ENCODE measurements around the gene GNAT3.

The GNAT3 gene

GRCh38 chr7:80508440-80508839 lies 3.4 kb downstream of the GNAT3 start:
- peak in 2 of 3 donors; percentile 2 to 7 for DNase-seq
- WGBS (ENCODE audit: insufficient coverage), result 100% methylated on average over 4 of the region's 6 CpGs
- ChIA-PET POLR2A (no interaction called here), CTCF (no interaction called here)
- no peak overlapping the region for H3K27ac ChIP-seq (ENCODE audit: insufficient read depth in 1 of 2, low read depth in 1 of 2, low read length in 2 of 2, poor library complexity in 1 of 2, severe bottlenecking in 2 of 2)
- H3K4me3 ChIP-seq (ENCODE audit: control insufficient read depth in 1 of 7, extremely low read depth in 1 of 7, insufficient read depth in 4 of 7, low read depth in 2 of 7, low read length in 6 of 7), result no peak overlapping the region
- no peaks in the 10 kb centered on the region for H3K4me1 ChIP-seq (ENCODE audit: control extremely low read depth in 1 of 4, control insufficient read depth in 4 of 4, insufficient read depth in 4 of 4, low read length in 3 of 4)
- H3K36me3 ChIP-seq (ENCODE audit: control insufficient read depth in 4 of 4, insufficient read depth in 4 of 4, low read length in 3 of 4), result no peaks in the 10 kb centered on the region
- no peaks in the 10 kb centered on the region for H3K27me3 ChIP-seq (replicated peaks in 2 of 5; ENCODE audit: control insufficient read depth in 4 of 5, insufficient read depth in 5 of 5, low read length in 4 of 5)
- H3K9me3 ChIP-seq (ENCODE audit: control extremely low read depth in 1 of 5, control insufficient read depth in 4 of 5, insufficient read depth in 2 of 5, low read depth in 1 of 5, low read length in 4 of 5), result no peaks in the 10 kb centered on the region

- no peaks in the 10 kb centered on the region for H3K9me3 ChIP-seq (ENCODE audit: control extremely low read depth in 1 of 5, control insufficient read depth in 4 of 5, insufficient read depth in 2 of 5, low read depth in 1 of 5, low read length in 4 of 5)
- no peaks in the 10 kb centered on the region for H3K4me1 ChIP-seq (ENCODE audit: control extremely low read depth in 1 of 4, control insufficient read depth in 4 of 4, insufficient read depth in 4 of 4, low read length in 3 of 4)
- CTCF ChIA-PET, result no interaction called here
- 100% methylated on average over 1 of the region's 7 CpGs for WGBS (ENCODE audit: insufficient coverage)
- H3K4me3 ChIP-seq (ENCODE audit: control insufficient read depth in 1 of 7, extremely low read depth in 1 of 7, insufficient read depth in 4 of 7, low read depth in 2 of 7, low read length in 6 of 7), result no peak overlapping the region
- POLR2A ChIA-PET, result interaction anchor here (0.6 kb wide), 1 partner anchor 62 kb away, joined by 3 read pairs; no protein-coding TSS in a partner anchor
- no peak overlapping the region for H3K27ac ChIP-seq (ENCODE audit: insufficient read depth in 1 of 2, low read depth in 1 of 2, low read length in 2 of 2, poor library complexity in 1 of 2, severe bottlenecking in 2 of 2)
- no peaks in the 10 kb centered on the region for H3K36me3 ChIP-seq (ENCODE audit: control insufficient read depth in 4 of 4, insufficient read depth in 4 of 4, low read length in 3 of 4)
- H3K27me3 ChIP-seq (replicated peaks in 2 of 5; ENCODE audit: control insufficient read depth in 4 of 5, insufficient read depth in 5 of 5, low read length in 4 of 5), result no peaks in the 10 kb centered on the region
- DNase-seq, result no peak
Observed at GRCh38 chr7:80505900-80506500, 5.9 kb downstream of the GNAT3 start.

GRCh38 chr7:80500325-80500724 lies 11.5 kb downstream of the GNAT3 start:
- no peak for DNase-seq
- no CpG with 5 or more reads among the region's 1 CpG for WGBS (ENCODE audit: insufficient coverage)
- Histone ChIP-seq H3K9me3 (ENCODE audit: control extremely low read depth in 1 of 5, control insufficient read depth in 4 of 5, insufficient read depth in 2 of 5, low read depth in 1 of 5, low read length in 4 of 5) (no peaks in the 10 kb centered on the region), H3K27ac (ENCODE audit: insufficient read depth in 1 of 2, low read depth in 1 of 2, low read length in 2 of 2, poor library complexity in 1 of 2, severe bottlenecking in 2 of 2) (no peak overlapping the region), H3K27me3 (replicated peaks in 2 of 5; ENCODE audit: control insufficient read depth in 4 of 5, insufficient read depth in 5 of 5, low read length in 4 of 5) (no peaks in the 10 kb centered on the region), H3K4me3 (ENCODE audit: control insufficient read depth in 1 of 7, extremely low read depth in 1 of 7, insufficient read depth in 4 of 7, low read depth in 2 of 7, low read length in 6 of 7) (no peak overlapping the region), H3K4me1 (ENCODE audit: control extremely low read depth in 1 of 4, control insufficient read depth in 4 of 4, insufficient read depth in 4 of 4, low read length in 3 of 4) (no peaks in the 10 kb centered on the region), H3K36me3 (ENCODE audit: control insufficient read depth in 4 of 4, insufficient read depth in 4 of 4, low read length in 3 of 4) (no peaks in the 10 kb centered on the region)
- CTCF ChIA-PET, result no interaction called here
- POLR2A ChIA-PET, result no interaction called here

GRCh38 chr7:80499350-80499953 lies 12.4 kb downstream of the GNAT3 start:
- Histone ChIP-seq H3K27ac (ENCODE audit: insufficient read depth in 1 of 2, low read depth in 1 of 2, low read length in 2 of 2, poor library complexity in 1 of 2, severe bottlenecking in 2 of 2) (no peak overlapping the region), H3K27me3 (replicated peaks in 2 of 5; ENCODE audit: control insufficient read depth in 4 of 5, insufficient read depth in 5 of 5, low read length in 4 of 5) (no peaks in the 10 kb centered on the region), H3K4me1 (ENCODE audit: control extremely low read depth in 1 of 4, control insufficient read depth in 4 of 4, insufficient read depth in 4 of 4, low read length in 3 of 4) (no peaks in the 10 kb centered on the region), H3K36me3 (ENCODE audit: control insufficient read depth in 4 of 4, insufficient read depth in 4 of 4, low read length in 3 of 4) (no peaks in the 10 kb centered on the region), H3K9me3 (ENCODE audit: control extremely low read depth in 1 of 5, control insufficient read depth in 4 of 5, insufficient read depth in 2 of 5, low read depth in 1 of 5, low read length in 4 of 5) (no peaks in the 10 kb centered on the region), H3K4me3 (ENCODE audit: control insufficient read depth in 1 of 7, extremely low read depth in 1 of 7, insufficient read depth in 4 of 7, low read depth in 2 of 7, low read length in 6 of 7) (no peak overlapping the region)
- ChIA-PET POLR2A (no interaction called here), CTCF (no interaction called here)
- DNase-seq, result peak in 2 of 3 donors; percentile 8 to 19
- 100% methylated on average over 1 of the region's 1 CpG for WGBS (ENCODE audit: insufficient coverage)

GRCh38 chr7:80498481-80499349 lies 13.1 kb downstream of the GNAT3 start:
- ChIA-PET CTCF (no interaction called here), POLR2A (no interaction called here)
- H3K4me1 ChIP-seq (ENCODE audit: control extremely low read depth in 1 of 4, control insufficient read depth in 4 of 4, insufficient read depth in 4 of 4, low read length in 3 of 4), result no peaks in the 10 kb centered on the region
- H3K27ac ChIP-seq (ENCODE audit: insufficient read depth in 1 of 2, low read depth in 1 of 2, low read length in 2 of 2, poor library complexity in 1 of 2, severe bottlenecking in 2 of 2), result no peak overlapping the region
- H3K9me3 ChIP-seq (ENCODE audit: control extremely low read depth in 1 of 5, control insufficient read depth in 4 of 5, insufficient read depth in 2 of 5, low read depth in 1 of 5, low read length in 4 of 5), result no peaks in the 10 kb centered on the region
- H3K27me3 ChIP-seq (replicated peaks in 2 of 5; ENCODE audit: control insufficient read depth in 4 of 5, insufficient read depth in 5 of 5, low read length in 4 of 5), result no peaks in the 10 kb centered on the region
- no CpG with 5 or more reads among the region's 4 CpGs for WGBS (ENCODE audit: insufficient coverage)
- no peaks in the 10 kb centered on the region for H3K36me3 ChIP-seq (ENCODE audit: control insufficient read depth in 4 of 4, insufficient read depth in 4 of 4, low read length in 3 of 4)
- H3K4me3 ChIP-seq (ENCODE audit: control insufficient read depth in 1 of 7, extremely low read depth in 1 of 7, insufficient read depth in 4 of 7, low read depth in 2 of 7, low read length in 6 of 7), result no peak overlapping the region
- no peak for DNase-seq

- POLR2A ChIA-PET, result no interaction called here
- Histone ChIP-seq H3K9me3 (ENCODE audit: control extremely low read depth in 1 of 5, control insufficient read depth in 4 of 5, insufficient read depth in 2 of 5, low read depth in 1 of 5, low read length in 4 of 5) (no peaks in the 10 kb centered on the region), H3K4me1 (ENCODE audit: control extremely low read depth in 1 of 4, control insufficient read depth in 4 of 4, insufficient read depth in 4 of 4, low read length in 3 of 4) (no peaks in the 10 kb centered on the region), H3K27me3 (replicated peaks in 2 of 5; ENCODE audit: control insufficient read depth in 4 of 5, insufficient read depth in 5 of 5, low read length in 4 of 5) (no peaks in the 10 kb centered on the region), H3K36me3 (ENCODE audit: control insufficient read depth in 4 of 4, insufficient read depth in 4 of 4, low read length in 3 of 4) (no peaks in the 10 kb centered on the region), H3K4me3 (ENCODE audit: control insufficient read depth in 1 of 7, extremely low read depth in 1 of 7, insufficient read depth in 4 of 7, low read depth in 2 of 7, low read length in 6 of 7) (no peak overlapping the region), H3K27ac (ENCODE audit: insufficient read depth in 1 of 2, low read depth in 1 of 2, low read length in 2 of 2, poor library complexity in 1 of 2, severe bottlenecking in 2 of 2) (no peak overlapping the region)
- no peak for DNase-seq
- WGBS (ENCODE audit: insufficient coverage), result 100% methylated on average over 2 of the region's 3 CpGs
- CTCF ChIA-PET, result no interaction called here
Observed at GRCh38 chr7:80496586-80496985, 15.3 kb downstream of the GNAT3 start.

All from common myeloid progenitor, CD34-positive (primary cell).